ENCODE measurements around the gene CYP2C8. TPM values are rescaled to one million over a fixed set of nuclear protein-coding genes. Genes with fewer than 3 reads are reported as not detected.
"Not testable (repeated sequence)": the region's sequence is repeated elsewhere in the genome, so short reads cannot be mapped to it uniquely, and the experiment has no call there.

CYP2C8 gene
- not detected for total RNA-seq

DNA sequence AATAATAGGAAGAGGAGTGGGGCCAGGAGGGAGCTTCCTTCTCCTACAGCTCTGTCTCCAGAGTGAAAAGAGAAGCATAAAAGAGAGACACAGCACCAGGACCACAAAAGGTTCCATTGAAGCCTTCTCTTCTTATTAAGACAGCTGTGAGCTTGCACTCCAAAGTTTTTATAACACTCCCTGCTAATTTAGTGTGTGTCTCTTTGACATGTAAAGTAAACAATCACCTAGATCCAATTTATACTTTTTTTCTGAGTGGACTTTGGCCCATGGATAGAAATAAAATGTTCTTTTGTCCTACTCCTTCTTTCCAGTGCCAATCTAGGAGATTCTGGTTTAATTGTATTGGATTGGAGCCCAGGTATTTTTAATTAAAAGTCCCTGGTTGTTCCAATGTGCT lies at the start of gene CYP2C8:
TSS of gene CYP2C8 (minus strand) at position 212 of the 400 bp plus-strand sequence. CDS start at position 117, 95 bp downstream.
- no peaks in the 10 kb centered on the region for H3K9me3 ChIP-seq
- H3K4me3 ChIP-seq = no peak within 1 kb of the TSS
- no peaks in the 10 kb centered on the region for H3K4me1 ChIP-seq
- no peaks in the 10 kb centered on the region for H3K36me3 ChIP-seq
- no peak for DNase-seq (ENCODE audit: extremely low spot score in 2 of 2)
- TF ChIP-seq POLR2AphosphoS5 (IDR thresholded peaks at IDR 0.05; ENCODE audit: insufficient read depth in 1 of 2, low read depth in 1 of 2) (no peak), POLR2A (IDR thresholded peaks at IDR 0.05) (no peak)
- TF ChIP-seq, protein P1, sequence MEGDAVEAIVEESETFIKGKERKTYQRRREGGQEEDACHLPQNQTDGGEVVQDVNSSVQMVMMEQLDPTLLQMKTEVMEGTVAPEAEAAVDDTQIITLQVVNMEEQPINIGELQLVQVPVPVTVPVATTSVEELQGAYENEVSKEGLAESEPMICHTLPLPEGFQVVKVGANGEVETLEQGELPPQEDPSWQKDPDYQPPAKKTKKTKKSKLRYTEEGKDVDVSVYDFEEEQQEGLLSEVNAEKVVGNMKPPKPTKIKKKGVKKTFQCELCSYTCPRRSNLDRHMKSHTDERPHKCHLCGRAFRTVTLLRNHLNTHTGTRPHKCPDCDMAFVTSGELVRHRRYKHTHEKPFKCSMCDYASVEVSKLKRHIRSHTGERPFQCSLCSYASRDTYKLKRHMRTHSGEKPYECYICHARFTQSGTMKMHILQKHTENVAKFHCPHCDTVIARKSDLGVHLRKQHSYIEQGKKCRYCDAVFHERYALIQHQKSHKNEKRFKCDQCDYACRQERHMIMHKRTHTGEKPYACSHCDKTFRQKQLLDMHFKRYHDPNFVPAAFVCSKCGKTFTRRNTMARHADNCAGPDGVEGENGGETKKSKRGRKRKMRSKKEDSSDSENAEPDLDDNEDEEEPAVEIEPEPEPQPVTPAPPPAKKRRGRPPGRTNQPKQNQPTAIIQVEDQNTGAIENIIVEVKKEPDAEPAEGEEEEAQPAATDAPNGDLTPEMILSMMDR (IDR thresholded peaks at IDR 0.05) = no peak
- H3K27me3 ChIP-seq = no peaks in the 10 kb centered on the region
- intact Hi-C loops (cut with DNase I) = no loop called here
- H3K27ac ChIP-seq = no peak within 1 kb of the TSS

DNA sequence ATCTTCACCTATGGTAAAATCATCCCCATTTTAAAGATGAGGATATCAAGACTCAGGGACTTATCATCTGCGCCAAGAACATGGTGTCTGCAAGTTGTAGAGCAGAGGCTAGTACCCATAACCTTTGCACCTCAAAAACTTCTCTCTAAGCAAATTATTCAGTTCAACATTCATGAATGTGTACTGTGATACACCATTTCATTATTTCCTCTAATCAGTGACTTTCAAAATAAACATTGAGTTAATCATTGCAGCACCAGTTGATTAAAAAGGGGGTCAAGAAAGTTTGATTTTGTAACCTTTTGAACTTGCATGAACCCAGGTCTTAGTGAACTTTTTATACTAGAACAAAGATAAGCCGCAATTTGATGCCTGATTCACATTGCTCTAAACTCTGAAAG lies 47.6 kb upstream of the CYP2C8 start:
- no peaks in the 10 kb centered on the region for H3K36me3 ChIP-seq
- no peak for DNase-seq (ENCODE audit: extremely low spot score in 2 of 2)
- no peaks in the 10 kb centered on the region for H3K4me1 ChIP-seq
- no peaks in the 10 kb centered on the region for H3K27me3 ChIP-seq
- H3K9me3 ChIP-seq = peaks cover 7% of the 10 kb centered on the region
- H3K27ac ChIP-seq = no peak overlapping the region
- no peak for TF ChIP-seq POLR2AphosphoS5 (IDR thresholded peaks at IDR 0.05; ENCODE audit: insufficient read depth in 1 of 2, low read depth in 1 of 2)
- TF ChIP-seq POLR2A (IDR thresholded peaks at IDR 0.05) = no peak
- TF ChIP-seq, protein P1 (IDR thresholded peaks at IDR 0.05) = no peak
- intact Hi-C loops (cut with DNase I) = no loop called here
- no peak overlapping the region for H3K4me3 ChIP-seq

DNA sequence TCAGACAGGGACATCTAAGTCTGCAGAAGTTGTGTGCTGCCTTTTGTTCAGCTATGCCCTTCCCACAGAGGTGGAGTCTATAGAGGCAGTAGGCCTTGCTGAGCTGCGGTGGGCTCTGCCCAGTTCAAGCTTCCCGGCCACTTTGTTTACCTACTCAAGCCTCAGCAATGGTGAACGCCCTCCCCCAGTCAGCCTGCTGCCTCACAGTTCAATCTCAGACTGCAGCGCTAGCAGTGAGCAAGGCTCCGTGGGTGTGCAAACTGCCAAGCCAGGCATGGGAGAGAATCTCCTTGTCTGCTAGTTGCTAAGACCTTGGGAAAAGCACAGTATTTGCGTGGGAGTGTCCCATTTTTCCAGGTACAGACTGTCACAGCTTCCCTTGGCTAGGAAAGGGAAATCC lies 41.5 kb upstream of the CYP2C8 start:
- H3K27ac ChIP-seq; DNase-seq (ENCODE audit: extremely low spot score in 2 of 2); H3K4me1 ChIP-seq; H3K4me3 ChIP-seq; H3K36me3 ChIP-seq; intact Hi-C loops (cut with DNase I); H3K9me3 ChIP-seq; H3K27me3 ChIP-seq: not testable (repeated sequence)

DNA sequence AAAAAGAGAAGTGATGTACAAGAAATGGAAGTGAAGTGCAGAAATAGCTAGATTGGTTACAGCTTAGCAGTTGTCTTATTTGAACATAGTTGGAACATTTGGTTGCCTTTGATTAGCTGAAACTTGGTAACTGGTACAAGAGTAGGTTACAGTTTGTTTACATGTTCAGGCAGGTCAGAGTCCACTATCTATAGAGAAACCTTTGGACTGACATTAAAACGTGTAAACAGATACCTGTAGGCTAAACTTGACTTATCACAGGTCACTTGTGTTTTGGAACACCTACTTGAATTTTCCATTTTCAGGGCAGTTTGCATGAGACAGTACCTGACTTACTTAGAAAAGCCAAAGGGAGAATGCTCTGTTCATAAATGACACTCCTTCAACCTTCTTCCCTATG lies 28.5 kb upstream of the CYP2C8 start:
- Histone ChIP-seq H3K27me3 (no peaks in the 10 kb centered on the region), H3K27ac (no peak overlapping the region), H3K4me1 (no peaks in the 10 kb centered on the region), H3K9me3 (no peaks in the 10 kb centered on the region), H3K36me3 (no peaks in the 10 kb centered on the region), H3K4me3 (no peak overlapping the region)
- TF ChIP-seq POLR2A (IDR thresholded peaks at IDR 0.05) = no peak
- intact Hi-C loops (cut with DNase I) = no loop called here
- no peak for DNase-seq (ENCODE audit: extremely low spot score in 2 of 2)

DNA sequence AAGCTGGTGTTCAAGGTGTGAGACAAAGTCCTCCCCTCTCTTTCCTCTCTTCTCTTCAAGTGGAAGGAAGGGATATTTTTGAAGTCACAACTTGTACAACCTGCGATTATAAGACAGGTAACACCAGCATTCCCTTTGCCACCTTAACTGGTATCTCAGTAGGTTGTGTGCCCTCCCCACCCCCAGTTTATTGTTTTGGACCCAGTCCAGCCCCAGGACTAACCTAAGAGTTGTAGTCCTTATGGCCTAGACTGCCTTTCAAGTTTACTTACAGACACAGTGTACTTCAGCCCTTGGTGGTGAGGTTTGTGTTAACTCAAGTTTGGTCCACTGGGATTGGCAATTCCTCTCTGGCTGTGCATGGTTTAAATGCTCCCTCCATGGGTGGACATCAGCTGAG lies 26.8 kb upstream of the CYP2C8 start:
- no peaks in the 10 kb centered on the region for H3K9me3 ChIP-seq
- TF ChIP-seq POLR2AphosphoS5 (IDR thresholded peaks at IDR 0.05; ENCODE audit: insufficient read depth in 1 of 2, low read depth in 1 of 2) = no peak
- TF ChIP-seq, protein P1 (IDR thresholded peaks at IDR 0.05) = no peak
- no peak for TF ChIP-seq POLR2A (IDR thresholded peaks at IDR 0.05)
- H3K4me3 ChIP-seq = no peak overlapping the region
- H3K36me3 ChIP-seq = no peaks in the 10 kb centered on the region
- no peak overlapping the region for H3K27ac ChIP-seq
- H3K4me1 ChIP-seq = no peaks in the 10 kb centered on the region
- intact Hi-C loops (cut with DNase I) = no loop called here
- no peaks in the 10 kb centered on the region for H3K27me3 ChIP-seq
- no peak for DNase-seq (ENCODE audit: extremely low spot score in 2 of 2)

DNA sequence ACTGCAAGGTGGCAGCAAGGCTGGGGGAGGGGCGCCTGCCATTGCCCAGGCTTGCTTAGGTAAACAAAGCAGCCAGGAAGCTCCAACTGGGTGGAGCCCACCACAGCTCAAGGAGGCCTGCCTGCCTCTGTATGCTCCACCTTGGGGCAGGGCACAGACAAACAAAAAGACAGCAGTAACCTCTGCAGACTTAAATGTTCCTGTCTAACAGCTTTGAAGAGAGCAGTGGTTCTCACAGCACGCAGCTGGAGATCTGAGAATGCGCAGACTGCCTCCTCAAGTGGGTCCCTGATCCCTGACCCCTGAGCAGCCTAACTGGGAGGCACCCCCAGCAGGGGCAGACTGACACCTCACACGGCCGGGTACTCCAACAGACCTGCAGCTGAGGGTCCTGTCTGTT lies 10.3 kb upstream of the CYP2C8 start:
- H3K27ac ChIP-seq; intact Hi-C loops (cut with DNase I); H3K36me3 ChIP-seq; H3K4me1 ChIP-seq; H3K9me3 ChIP-seq; H3K27me3 ChIP-seq; H3K4me3 ChIP-seq; DNase-seq (ENCODE audit: extremely low spot score in 2 of 2): not testable (repeated sequence)

DNA sequence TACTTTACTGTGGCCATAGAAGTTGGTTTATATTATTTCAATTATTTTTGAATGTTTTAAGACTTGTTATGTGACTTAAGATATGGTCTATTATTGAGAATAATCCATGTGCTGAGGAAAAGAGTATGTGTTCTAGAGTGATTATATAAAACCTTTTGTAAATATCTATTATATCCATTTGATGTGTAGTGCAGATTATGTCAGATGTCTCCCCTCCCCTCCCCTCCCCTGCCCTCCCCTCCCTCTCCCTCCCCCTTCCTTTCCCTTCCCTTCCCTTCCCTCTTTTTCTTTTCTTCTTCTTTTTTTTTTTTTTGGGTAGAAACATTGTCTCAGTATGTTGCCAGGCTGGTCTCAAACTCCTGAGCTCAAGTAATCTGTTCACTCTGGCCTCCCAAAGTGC lies 8.3 kb upstream of the CYP2C8 start:
- no peaks in the 10 kb centered on the region for H3K36me3 ChIP-seq
- H3K9me3 ChIP-seq = no peaks in the 10 kb centered on the region
- H3K4me3 ChIP-seq = no peak overlapping the region
- no peak overlapping the region for H3K27ac ChIP-seq
- no peak for DNase-seq (ENCODE audit: extremely low spot score in 2 of 2)
- intact Hi-C loops (cut with DNase I) = no loop called here
- TF ChIP-seq POLR2AphosphoS5 (IDR thresholded peaks at IDR 0.05; ENCODE audit: insufficient read depth in 1 of 2, low read depth in 1 of 2) (no peak), POLR2A (IDR thresholded peaks at IDR 0.05) (no peak)
- TF ChIP-seq, protein P1 (IDR thresholded peaks at IDR 0.05) = no peak
- H3K27me3 ChIP-seq = no peaks in the 10 kb centered on the region
- no peaks in the 10 kb centered on the region for H3K4me1 ChIP-seq

Measured in vagina (tissue), 2 donors.